GM23248 (cell line): ENCODE measurements around the gene CDK5RAP3.

Source experiments
- EZH2 ChIP-seq: fragments of 200-600 bp; sonication (generic); IDR thresholded peaks from 2 replicates; pipeline ENCODE4 v1.6.1; 2018; ENCODE audit warnings: antibody characterized with exemption, mild to moderate bottlenecking; ENCODE audit not compliant: insufficient read depth, poor library complexity, severe bottlenecking
- EZH2phosphoT487 ChIP-seq: fragments of 200-600 bp; sonication (generic); IDR thresholded peaks from 2 replicates; pipeline ENCODE4 v1.6.1; 2018; ENCODE audit warnings: antibody characterized with exemption, moderate library complexity, mild to moderate bottlenecking, low read depth; ENCODE audit not compliant: insufficient read depth

DNA sequence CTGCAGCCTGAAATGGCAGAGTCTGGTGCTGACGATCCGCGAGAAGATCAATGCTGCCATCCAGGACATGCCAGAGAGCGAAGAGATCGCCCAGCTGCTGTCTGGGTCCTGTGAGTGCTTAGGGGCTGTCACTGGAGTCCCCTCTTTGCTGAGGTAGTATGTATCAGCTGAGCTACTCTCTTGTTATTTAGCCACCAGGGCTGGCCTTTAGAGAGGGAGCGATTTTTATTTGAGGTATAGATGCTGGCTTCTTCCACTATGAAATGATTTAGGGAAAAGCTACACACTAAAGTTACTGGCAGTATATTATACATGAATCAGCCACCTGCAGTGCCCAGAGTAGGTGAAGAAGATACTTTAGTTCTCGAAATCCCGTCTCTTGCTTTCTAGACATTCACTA is 2.6 kb downstream of the CDK5RAP3 start:
- no peak for TF ChIP-seq EZH2phosphoT487
- TF ChIP-seq EZH2 = no peak
